Erythroblast (primary cell): ENCODE data around the gene ZNHIT2.

ENCODE experiments used
- DNase-seq, 2 experiments: peaks; one replicate each; lab custom pipeline; 2025; lab: John Stamatoyannopoulos, UW
- GATA1 ChIP-seq: IDR thresholded peaks from 2 replicates; pipeline ENCODE4 v1.6.1; 2011; ENCODE audit warnings: low read depth, mild to moderate bottlenecking, control low read depth, low read length, moderate library complexity
- POLR2A ChIP-seq: IDR thresholded peaks from 2 replicates; pipeline ENCODE4 v1.6.1; 2011; ENCODE audit warnings: mild to moderate bottlenecking, low read length

The ZNHIT2 gene

GRCh38 chr11:65067446-65067845 lies 50.1 kb downstream of the ZNHIT2 start:
- DNase-seq = no peak
- TF ChIP-seq POLR2A (no peak), GATA1 (no peak)

DNA sequence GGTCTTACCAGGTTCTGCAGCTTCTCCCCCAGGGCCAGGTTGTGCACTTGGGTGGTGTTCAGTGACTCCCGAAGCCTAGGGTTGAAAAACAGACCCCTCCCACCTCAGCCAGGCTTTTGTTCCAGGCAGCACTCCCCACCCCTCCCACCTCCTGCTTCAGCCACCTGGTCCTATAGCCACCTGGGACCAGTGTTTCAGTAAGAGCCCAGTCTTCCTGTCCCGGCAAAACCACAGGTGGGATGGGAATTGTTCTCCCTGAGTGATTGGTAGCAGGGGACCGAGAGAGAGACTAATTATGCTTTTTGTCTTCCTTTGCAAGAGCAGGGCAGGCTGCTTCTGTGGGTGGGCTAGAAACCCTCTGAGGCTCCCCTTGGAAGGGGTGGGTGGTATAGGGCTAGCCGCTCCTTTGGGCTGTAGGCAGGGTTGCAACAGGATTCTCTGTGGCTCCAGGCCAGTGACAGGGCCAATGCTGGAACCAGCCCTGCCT lies 50.7 kb downstream of the ZNHIT2 start:
- TF ChIP-seq POLR2A = no peak
- no peak for TF ChIP-seq GATA1
- DNase-seq = no peak
